GM18517 (cell line): ENCODE data around the gene TSHZ3.

Experiments used
- ATAC-seq: cut with Tn5 transposase; IDR thresholded peaks from one replicate; pipeline ENCODE4 v1.9.1; 2021; ENCODE audit warnings: mild to moderate bottlenecking, moderate library complexity; ENCODE audit not compliant: unreplicated experiment

TSHZ3 gene

DNA sequence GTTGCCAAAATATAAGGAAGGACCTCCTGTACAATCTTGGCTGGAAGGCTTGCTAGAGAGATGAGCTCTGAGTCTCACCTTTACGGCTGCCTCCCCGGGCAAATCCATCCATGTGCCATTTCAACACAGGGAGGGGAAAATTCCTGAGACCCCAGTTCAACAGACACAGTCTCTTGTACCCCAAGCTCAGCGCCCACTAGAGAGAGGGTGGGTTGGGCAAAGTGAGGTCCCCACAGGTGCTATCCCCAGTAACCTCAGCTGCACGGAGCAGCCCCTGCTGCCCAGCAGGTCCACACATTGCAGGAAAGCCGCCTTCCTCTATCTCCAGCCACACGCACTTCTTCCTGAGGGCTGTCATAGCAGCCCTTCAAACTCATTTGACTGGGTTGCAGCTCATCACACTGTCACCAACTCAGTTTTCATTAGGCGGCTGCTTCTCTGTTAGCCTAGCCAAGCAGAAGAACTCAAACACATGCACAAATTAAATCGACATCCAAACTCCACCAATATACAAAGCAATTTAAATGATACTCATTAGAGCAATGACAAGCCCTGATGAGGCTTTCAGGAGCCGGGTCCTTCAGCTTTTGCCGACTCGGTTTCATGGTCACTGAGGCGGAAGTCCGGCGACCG, 80.4 kb downstream of the TSHZ3 start:
- no peak for ATAC-seq

GRCh38 chr19:31266731-31267130, 82.5 kb downstream of the TSHZ3 start:
- no peak for ATAC-seq

- no peak for ATAC-seq
Measured at GRCh38 chr19:31266196-31266595, 83.0 kb downstream of the TSHZ3 start.

- no peak for ATAC-seq
Measured at GRCh38 chr19:31264041-31264778, 85.0 kb downstream of the TSHZ3 start.

GRCh38 chr19:31263328-31263727, 85.9 kb downstream of the TSHZ3 start:
- no peak for ATAC-seq

GRCh38 chr19:31262725-31263191, 86.5 kb downstream of the TSHZ3 start:
- ATAC-seq: no peak

DNA sequence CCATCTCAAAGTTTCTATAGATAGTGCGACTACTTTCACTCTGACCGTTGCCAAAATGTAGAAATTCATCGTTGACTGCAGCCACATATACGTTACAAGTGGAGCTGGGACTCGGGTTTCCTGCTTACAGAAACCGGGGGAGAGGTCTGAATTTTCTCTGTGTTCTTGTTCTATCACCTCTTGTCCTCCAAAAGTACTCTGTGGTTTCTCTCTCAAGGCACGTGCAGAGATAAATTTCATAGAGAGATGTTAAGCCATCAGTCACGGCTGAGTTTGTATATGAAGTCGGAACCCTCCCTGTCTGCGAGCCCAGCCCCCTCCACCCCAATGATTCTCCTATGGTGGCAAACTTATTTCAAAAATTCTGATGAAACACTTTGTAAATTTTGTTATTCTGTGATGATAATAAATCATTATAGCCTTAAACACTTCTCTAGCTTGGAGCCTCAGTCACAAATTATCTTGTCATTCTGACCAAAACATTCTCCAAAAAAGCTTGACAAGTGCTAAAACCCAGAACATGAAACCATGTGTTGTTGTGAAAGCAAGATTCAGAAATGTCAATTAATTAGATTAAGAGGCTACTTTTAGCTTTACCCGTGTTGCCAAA, 87.5 kb downstream of the TSHZ3 start:
- no peak for ATAC-seq

DNA sequence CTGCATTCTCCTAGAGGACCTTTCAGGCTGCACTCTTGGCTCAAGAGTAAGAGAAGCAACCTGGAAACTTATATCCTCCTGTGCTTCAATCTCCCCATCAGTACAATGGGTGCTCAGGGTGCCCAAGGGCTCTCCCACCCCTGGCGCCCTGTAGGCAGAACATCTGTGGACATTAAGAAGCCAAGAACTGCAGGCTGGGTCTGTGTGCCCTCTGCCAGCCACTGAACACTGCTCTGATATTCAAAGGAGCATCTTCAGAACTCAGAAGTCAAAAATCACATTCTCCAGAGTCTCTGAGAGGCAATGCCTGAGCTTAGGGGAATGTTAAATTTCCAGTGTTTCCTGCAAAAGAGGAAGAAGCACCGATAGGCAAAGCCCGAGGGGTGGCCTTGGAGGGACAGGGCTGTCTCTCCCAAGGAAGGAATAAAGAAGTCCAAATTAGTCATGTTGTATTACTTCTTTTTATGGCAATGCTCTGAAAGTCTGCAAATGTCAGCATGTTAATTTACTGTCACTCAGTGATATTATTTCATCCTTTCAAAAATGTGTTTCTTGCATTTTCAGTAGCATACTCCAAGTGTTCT, 88.1 kb downstream of the TSHZ3 start:
- no peak for ATAC-seq

DNA sequence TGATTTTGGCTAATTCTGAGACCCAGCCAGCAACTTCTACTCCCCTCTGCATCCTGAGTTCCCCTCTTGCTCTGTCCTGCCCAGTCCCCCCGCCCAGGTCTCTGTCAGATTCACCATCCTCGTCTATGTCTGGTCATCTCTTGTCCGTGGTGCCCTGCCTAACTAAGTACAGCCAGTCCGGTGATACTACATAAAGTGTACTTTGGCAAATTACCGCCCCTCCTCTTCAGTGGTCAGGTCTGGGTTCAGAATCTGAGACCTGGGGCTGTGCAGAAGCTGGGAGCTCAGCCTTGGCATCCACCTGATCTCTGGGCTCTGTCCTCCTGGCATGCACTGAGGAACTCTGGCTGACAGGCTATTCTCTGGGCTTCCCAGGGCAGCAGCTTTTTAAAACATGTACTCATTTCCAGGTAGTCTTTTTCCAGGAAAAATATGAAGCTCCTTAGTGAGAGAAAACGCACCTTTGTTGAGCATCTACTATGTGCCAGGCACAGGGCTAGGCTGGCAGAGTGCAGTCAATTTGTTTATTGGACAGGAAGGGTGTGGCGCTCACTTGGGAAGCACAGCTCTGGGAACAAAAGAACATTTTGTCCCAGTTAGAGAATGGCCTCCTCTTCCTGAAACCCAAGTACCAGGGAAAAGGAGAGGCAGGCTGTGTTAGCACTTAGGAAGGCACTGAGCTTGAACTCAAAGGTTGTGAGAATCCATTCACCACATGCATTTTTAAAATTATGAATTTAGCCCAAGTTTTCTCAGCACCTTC, 88.9 kb downstream of the TSHZ3 start:
- no peak for ATAC-seq

DNA sequence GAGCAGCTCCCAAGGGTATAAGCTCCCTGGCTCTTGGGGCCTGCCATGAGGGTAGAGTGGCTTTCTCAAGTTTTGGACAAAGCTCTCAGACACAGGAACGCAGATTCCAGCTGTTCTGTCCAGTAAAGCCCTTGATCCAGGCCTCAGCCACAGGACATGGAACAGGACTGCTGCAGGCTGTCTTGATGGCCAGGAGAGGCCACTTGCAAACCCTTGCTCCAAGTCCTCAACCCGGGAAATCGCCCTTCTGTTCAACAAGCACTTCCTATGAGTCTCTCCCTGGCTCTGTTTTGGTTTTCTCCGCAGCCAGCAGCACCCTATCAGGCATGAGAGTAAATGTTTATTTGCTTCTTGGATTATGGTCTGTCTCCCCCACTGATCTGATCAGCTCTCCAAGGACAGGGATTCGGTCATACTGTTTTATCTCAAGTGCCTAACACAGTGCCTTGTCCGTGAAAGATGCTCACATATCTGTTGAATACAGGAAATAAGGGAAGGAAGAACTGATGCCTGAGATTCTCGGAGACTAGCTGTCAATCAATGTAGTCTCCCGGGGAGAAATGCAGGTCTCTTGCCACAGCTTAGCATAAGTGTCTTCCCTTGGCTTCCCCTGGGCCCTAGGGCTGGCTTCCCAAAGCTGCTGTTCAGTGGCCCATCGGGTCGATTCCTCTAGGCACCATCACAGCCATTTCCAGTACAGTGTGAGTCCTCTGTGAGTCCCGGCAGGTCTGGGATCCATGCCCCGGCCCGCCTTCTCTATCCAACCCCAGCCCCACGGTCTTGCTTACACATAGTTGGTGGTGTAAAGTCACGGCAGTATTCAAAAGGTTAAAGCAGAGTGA, 90.8 kb downstream of the TSHZ3 start:
- no peak for ATAC-seq

- ATAC-seq: no peak
Measured at GRCh38 chr19:31257426-31258130, 91.7 kb downstream of the TSHZ3 start.

- ATAC-seq: no peak
Measured at GRCh38 chr19:31257025-31257424, 92.2 kb downstream of the TSHZ3 start.

GRCh38 chr19:31256593-31256960, 92.7 kb downstream of the TSHZ3 start:
- ATAC-seq: no peak

DNA sequence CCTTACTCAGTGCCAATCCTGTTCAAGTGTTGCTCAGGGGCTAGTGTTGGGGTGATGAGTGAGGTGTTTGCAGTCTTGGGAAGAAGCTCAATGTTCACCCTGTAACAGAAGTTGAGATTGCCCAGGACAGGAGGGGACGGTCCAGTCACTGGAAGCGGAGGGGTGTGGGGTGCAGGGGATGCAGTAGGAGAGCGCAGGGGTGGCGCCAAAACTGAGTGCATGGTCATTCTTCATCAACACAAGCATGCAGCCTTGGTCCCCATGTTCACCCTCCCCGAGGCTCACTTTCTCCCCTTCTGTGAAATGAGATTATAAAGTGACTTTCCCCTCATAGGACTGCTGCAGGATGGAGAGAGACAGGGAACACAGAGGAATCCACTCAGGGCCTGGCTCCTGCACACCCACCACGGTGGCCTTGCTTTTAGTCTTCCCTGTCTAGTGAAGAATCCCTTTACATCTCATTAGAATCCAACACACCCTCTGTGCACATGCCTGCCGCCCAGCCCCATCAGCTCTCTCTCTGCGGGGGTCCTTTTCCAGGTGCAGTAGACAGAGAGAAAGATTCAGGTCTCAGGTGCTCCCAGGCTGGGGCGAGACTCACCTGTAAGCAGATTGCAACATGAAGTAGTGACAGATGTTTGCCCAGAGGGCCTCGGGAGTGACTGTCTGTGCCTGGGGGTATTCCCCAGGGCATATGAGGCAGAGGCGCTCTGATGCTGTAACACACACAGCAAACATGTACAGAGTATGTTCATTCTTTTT, 93.2 kb downstream of the TSHZ3 start:
- no peak for ATAC-seq

GRCh38 chr19:31255174-31255799, 93.9 kb downstream of the TSHZ3 start:
- no peak for ATAC-seq

DNA sequence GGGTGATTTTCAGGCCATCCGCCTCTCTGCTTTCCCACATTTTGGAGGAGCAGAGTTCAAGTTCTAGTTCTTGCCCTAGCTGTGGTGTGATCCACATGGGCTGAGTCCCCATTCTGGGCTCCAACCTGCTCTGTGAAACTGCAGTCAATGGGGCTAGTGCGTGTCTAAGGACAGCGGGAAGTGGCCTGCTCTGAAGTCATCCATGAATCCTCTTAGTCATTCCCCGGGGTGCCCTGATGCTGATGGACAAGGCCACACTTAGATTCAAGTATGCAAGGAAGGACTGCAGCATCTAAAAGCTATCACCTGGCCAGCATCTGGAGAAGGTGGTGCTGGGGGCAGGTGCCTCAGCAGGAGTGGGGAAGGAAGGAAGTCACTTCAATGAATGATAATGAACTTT, 94.6 kb downstream of the TSHZ3 start:
- ATAC-seq: no peak

- no peak for ATAC-seq
Measured at GRCh38 chr19:31254180-31254551, 95.1 kb downstream of the TSHZ3 start.

DNA sequence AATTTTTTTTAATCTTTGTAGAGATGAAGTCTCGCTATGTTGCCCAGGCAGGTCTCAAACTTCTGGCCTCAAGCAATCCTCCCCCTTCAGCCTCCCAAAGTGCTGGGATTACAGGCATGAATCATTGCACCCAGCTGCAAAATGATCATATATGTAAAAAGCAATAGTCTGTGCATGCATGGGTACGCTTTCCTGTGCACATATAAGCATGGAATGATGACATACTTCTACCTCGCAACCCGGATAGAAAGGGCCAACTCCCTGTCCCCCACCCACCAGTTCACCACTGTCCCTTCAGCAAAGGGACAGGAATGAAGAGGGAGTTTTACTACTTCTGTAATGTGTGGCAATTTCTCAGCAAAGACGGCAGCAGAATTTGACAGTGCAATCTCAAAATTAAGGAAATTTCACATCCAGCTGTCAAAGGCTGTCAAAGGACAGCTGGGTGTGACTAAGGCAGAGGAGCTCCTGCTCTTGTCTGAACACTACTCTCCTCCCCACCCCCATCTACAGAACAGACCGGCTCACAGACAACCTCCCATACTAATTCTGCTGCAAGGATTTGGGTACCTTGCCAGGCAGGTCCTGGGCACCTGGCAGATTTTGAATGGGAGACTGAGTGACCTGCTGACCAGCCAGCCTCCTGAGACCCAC, 95.6 kb downstream of the TSHZ3 start:
- ATAC-seq: no peak
